Activated CD4-positive, alpha-beta memory T cell treated with anti-CD3 and anti-CD28 coated beads for 36 hours (primary cell): ENCODE measurements around the gene PTGDR2. TPM values are rescaled to one million over a fixed set of nuclear protein-coding genes. Genes with fewer than 3 reads are reported as not detected.

Experiments
- CTCF ChIA-PET: fragments of 350-600 bp; sonication (Branson Sonifier 250); formaldehyde crosslinking; loops from one replicate; lab custom pipeline; 2021; ENCODE audit warnings: antibody characterized with exemption, inconsistent platforms; lab: Charles Lee
- POLR2A ChIA-PET: fragments of 350-600 bp; sonication (Branson Sonifier 250); formaldehyde crosslinking; loops from one replicate; lab custom pipeline; 2021; ENCODE audit warnings: antibody characterized with exemption; lab: Charles Lee
- DNase-seq: peaks from one replicate; pipeline ENCODE4 v3.0.0-alpha.2; 2020
- H3K27ac Mint-ChIP-seq: one replicate; pipeline ENCODE4 v1.8.0; 2021; ENCODE audit warnings: mixed read lengths
- H3K27me3 Mint-ChIP-seq: one replicate; pipeline ENCODE4 v1.8.0; 2021; ENCODE audit warnings: mixed read lengths
- H3K36me3 Mint-ChIP-seq: one replicate; pipeline ENCODE4 v1.8.0; 2021; ENCODE audit warnings: mixed read lengths
- H3K4me1 Mint-ChIP-seq: one replicate; pipeline ENCODE4 v1.8.0; 2021; ENCODE audit warnings: low read depth, mixed read lengths
- H3K4me3 Mint-ChIP-seq: one replicate; pipeline ENCODE4 v1.8.0; 2021; ENCODE audit warnings: mild to moderate bottlenecking, mixed read lengths
- H3K9me3 Mint-ChIP-seq: one replicate; pipeline ENCODE4 v1.8.0; 2021; ENCODE audit warnings: mixed read lengths
- intact Hi-C: fragments of 100-400 bp; cut with micrococcal nuclease; formaldehyde crosslinking; loops from one replicate; pipeline ENCODE4 v1.15.1; 2023
- total RNA-seq, 2 experiments: library from RNA; stranded (reverse); gene quantifications; one replicate each; pipeline ENCODE4 v1.2.3, GENCODE V29; 2021

Gene PTGDR2
- total RNA-seq, 2 experiments from 2014 or later: 0.33 to 0.36 TPM

- Mint-ChIP-seq H3K9me3 (no peaks in the 10 kb centered on the region), H3K27me3 (no peaks in the 10 kb centered on the region), H3K4me1 (peaks cover 5% of the 10 kb centered on the region), H3K27ac (no peak overlapping the region), H3K4me3 (no peak overlapping the region), H3K36me3 (peaks cover 5% of the 10 kb centered on the region)
- intact Hi-C loops: no loop called here
- ChIA-PET CTCF (interaction anchor here (4.4 kb wide), 1 partner anchor 42 kb away, joined by 15 read pairs; no protein-coding TSS in a partner anchor), POLR2A (interaction anchor here (1.2 kb wide), 1 partner anchor 15 kb away, joined by 5 read pairs; no protein-coding TSS in a partner anchor)
- DNase-seq: no peak
Observed at GRCh38 chr11:60872961-60873524, 17.3 kb upstream of the PTGDR2 start.

GRCh38 chr11:60872124-60872960 lies 16.6 kb upstream of the PTGDR2 start:
- DNase-seq: no peak
- H3K27ac Mint-ChIP-seq: no peak overlapping the region
- intact Hi-C loops: no loop called here
- ChIA-PET POLR2A (interaction anchor here (1.2 kb wide), 1 partner anchor 15 kb away, joined by 5 read pairs; no protein-coding TSS in a partner anchor), CTCF (interaction anchor here (1.2 kb wide), 1 partner anchor 41 kb away, joined by 4 read pairs; no protein-coding TSS in a partner anchor)
- H3K36me3 Mint-ChIP-seq: no peaks in the 10 kb centered on the region
- peaks cover 5% of the 10 kb centered on the region for H3K4me1 Mint-ChIP-seq
- no peaks in the 10 kb centered on the region for H3K9me3 Mint-ChIP-seq
- no peak overlapping the region for H3K4me3 Mint-ChIP-seq
- H3K27me3 Mint-ChIP-seq: no peaks in the 10 kb centered on the region

DNA sequence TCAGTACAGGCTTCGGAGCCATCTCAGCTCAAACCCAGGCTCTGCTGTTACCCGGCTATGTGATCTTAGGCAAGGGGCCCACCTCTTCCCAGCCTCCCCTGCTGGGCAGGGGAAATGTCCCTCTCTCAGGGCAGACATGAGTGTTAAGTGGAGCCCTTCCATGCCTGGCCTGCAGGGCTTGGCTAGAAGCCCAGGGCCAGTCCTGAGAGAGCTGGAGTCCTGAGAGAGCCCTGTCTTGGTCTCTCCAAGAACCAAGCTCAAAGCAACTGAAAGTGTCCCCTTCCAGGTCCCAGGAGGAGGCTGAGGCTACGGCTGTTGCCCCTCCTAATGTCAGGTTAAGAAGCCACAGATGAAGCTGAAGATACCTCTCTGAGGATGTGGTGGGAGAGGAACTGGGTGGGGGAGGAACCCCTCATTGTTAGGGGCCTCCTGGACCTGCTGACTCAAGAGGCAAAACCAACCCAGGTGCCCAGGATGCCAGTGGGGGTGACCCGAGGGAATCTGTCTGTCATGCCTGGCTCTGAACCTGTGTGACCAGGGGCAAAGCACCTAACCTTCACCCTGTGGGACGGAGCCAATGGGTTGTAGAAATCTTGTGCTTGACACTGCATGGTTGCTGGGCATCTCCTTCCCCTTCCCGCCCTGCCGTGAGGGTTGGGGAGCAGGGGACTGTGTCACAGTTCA lies 15.8 kb upstream of the PTGDR2 start:
- POLR2A ChIA-PET: interaction anchor here (1.2 kb wide), 1 partner anchor 16 kb away, joined by 5 read pairs; no protein-coding TSS in a partner anchor
- intact Hi-C loops: no loop called here
- CTCF ChIA-PET: interaction anchor here (0.8 to 1.2 kb wide), 2 partner anchors 34 to 41 kb away, joined by 3 to 4 read pairs; no protein-coding TSS in a partner anchor
- H3K36me3 Mint-ChIP-seq: no peaks in the 10 kb centered on the region
- H3K9me3 Mint-ChIP-seq: no peaks in the 10 kb centered on the region
- no peak overlapping the region for H3K4me3 Mint-ChIP-seq
- no peak overlapping the region for H3K27ac Mint-ChIP-seq
- H3K4me1 Mint-ChIP-seq: peaks cover 5% of the 10 kb centered on the region
- no peaks in the 10 kb centered on the region for H3K27me3 Mint-ChIP-seq
- DNase-seq: no peak

DNA sequence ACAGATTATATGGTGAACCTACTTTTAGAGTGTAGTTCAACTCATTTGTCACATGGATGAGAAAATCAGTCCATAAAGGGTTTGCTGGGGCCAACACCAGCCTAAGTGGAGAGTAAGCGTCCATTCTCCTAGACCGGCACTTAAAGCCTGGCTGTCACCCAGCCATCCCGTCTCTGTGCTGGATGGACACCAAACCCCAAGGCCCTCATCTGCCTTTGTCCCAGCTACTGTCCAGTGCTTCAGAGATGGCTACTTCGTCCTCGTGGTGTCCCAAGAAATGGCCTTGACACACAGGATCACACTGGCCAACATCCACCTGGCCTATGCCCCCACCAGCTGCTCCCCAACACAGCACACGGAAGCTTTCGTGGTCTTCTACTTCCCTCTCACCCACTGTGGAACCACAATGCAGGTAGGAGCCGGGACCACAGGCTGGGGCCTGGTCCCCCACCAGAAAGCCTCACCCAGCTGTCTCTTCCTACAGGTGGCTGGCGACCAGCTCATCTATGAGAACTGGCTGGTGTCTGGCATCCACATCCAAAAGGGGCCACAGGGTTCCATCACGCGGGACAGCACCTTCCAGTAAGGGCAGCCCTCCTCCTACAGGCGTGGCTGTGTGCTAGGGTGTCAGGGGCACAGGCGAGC lies 15.1 kb upstream of the PTGDR2 start:
- intact Hi-C loops: no loop called here
- no peak for DNase-seq
- no peaks in the 10 kb centered on the region for H3K36me3 Mint-ChIP-seq
- no peaks in the 10 kb centered on the region for H3K27me3 Mint-ChIP-seq
- H3K4me3 Mint-ChIP-seq: no peak overlapping the region
- ChIA-PET POLR2A (no interaction called here), CTCF (interaction anchor here (0.8 to 1.2 kb wide), 2 partner anchors 33 to 40 kb away, joined by 3 to 4 read pairs; no protein-coding TSS in a partner anchor)
- H3K4me1 Mint-ChIP-seq: peaks cover 5% of the 10 kb centered on the region
- no peak overlapping the region for H3K27ac Mint-ChIP-seq
- H3K9me3 Mint-ChIP-seq: no peaks in the 10 kb centered on the region

- no peak for DNase-seq
- Mint-ChIP-seq H3K36me3 (no peaks in the 10 kb centered on the region), H3K9me3 (no peaks in the 10 kb centered on the region), H3K4me3 (no peak overlapping the region), H3K27me3 (no peaks in the 10 kb centered on the region), H3K27ac (no peak overlapping the region), H3K4me1 (peaks cover 5% of the 10 kb centered on the region)
- ChIA-PET CTCF (no interaction called here), POLR2A (no interaction called here)
- intact Hi-C loops: no loop called here
Observed at GRCh38 chr11:60870276-60870675, 14.5 kb upstream of the PTGDR2 start.

- Mint-ChIP-seq H3K27ac (no peak overlapping the region), H3K4me1 (peaks cover 5% of the 10 kb centered on the region), H3K36me3 (no peaks in the 10 kb centered on the region), H3K9me3 (no peaks in the 10 kb centered on the region), H3K27me3 (no peaks in the 10 kb centered on the region), H3K4me3 (no peak overlapping the region)
- CTCF ChIA-PET: interaction anchor here (1.2 to 2.1 kb wide), 2 partner anchors 18 to 39 kb away, joined by 3 to 8 read pairs; no protein-coding TSS in a partner anchor
- DNase-seq: no peak
- POLR2A ChIA-PET: no interaction called here
- intact Hi-C loops: no loop called here
Observed at GRCh38 chr11:60869451-60869825, 13.7 kb upstream of the PTGDR2 start.

DNA sequence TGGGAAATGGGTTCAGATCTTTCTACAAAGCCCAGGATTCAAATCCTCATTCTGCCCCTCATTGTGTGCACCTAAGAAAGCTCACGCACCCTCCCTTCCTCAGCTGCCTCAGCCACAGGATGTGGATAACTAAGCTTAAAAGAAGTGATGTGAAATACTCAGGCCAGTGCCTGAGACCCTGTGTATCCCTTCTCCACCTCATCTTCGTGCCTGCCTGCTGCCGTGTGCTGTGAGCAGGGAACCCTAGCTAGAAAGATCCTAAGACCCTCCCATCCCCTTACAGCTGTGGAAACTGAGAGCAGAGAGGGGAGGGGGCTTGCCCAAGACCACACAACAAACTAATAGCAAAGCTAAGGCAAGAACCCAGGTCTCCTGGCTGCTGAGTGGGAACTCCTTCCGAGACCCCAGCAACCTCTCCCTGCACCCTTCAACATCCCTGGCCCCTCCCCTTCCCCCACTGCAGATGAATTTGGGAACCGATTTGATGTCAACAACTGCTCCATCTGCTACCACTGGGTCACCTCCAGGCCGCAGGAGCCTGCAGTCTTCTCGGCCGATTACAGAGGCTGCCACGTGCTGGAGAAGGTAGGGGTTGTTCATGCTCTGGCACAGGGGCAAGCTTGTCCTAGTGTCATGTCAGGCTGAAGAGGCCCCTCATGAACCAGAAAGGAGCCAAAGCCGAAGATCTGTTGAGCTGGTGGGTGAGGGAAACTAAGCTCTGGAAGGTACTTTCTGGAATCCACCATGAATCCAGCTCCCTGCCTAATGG lies 13.1 kb upstream of the PTGDR2 start:
- H3K9me3 Mint-ChIP-seq: no peaks in the 10 kb centered on the region
- H3K27me3 Mint-ChIP-seq: no peaks in the 10 kb centered on the region
- POLR2A ChIA-PET: no interaction called here
- peaks cover 5% of the 10 kb centered on the region for H3K4me1 Mint-ChIP-seq
- H3K4me3 Mint-ChIP-seq: no peak overlapping the region
- intact Hi-C loops: no loop called here
- DNase-seq: no peak
- H3K36me3 Mint-ChIP-seq: no peaks in the 10 kb centered on the region
- H3K27ac Mint-ChIP-seq: no peak overlapping the region
- CTCF ChIA-PET: interaction anchor here (0.8 to 2.1 kb wide), 3 partner anchors 19 to 38 kb away, joined by 3 to 8 read pairs (median 3); no protein-coding TSS in a partner anchor

DNA sequence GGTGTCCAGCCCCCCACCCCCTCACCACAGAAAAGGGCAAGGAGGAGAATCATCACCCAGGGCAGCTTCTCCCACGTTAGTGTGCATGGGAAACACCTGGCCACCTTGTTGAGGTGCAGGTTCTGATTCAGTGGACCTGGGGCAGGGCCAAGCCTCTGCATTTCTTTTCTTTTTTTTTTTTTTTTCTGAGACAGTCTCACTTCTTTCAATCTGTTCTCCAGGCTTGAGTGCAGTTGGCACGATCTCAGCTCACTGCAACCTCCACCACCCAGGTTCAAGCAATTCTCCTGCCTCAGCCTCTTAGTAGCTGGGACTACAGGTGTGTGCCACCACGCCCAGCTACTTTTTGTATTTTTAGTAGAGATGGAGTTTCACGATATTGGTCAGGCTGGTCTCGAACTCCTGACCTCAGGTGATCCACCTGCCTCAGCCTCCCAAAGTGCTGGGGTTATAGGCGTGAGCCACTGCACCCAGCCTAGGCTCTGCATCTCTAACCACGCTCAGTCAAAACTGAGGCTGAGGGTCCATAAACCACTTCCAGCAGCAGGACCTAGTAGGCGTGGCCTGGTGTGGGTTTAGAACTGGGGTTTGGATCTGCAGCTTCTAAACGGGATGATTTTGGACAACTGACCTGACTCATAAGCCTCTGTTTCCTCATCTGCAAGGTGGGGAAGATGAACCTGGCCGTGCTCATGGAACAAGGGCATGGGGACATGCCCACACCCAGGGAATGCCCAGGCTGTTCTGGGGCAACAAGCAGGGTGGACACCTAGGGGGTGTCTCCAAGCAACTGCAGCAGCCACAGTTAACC lies 12.3 kb upstream of the PTGDR2 start:
- H3K36me3 Mint-ChIP-seq: no peaks in the 10 kb centered on the region
- H3K4me3 Mint-ChIP-seq: no peak overlapping the region
- POLR2A ChIA-PET: no interaction called here
- H3K4me1 Mint-ChIP-seq: peaks cover 3% of the 10 kb centered on the region
- H3K27me3 Mint-ChIP-seq: no peaks in the 10 kb centered on the region
- CTCF ChIA-PET: interaction anchor here (0.8 to 2.1 kb wide), 2 partner anchors 19 to 37 kb away, joined by 3 to 8 read pairs; no protein-coding TSS in a partner anchor
- intact Hi-C loops: no loop called here
- H3K27ac Mint-ChIP-seq: no peak overlapping the region
- DNase-seq: no peak
- H3K9me3 Mint-ChIP-seq: no peaks in the 10 kb centered on the region

GRCh38 chr11:60866911-60867870 lies 11.4 kb upstream of the PTGDR2 start, which contains the start of gene ZP1:
ZP1 (plus strand) TSS chr11:60867542; CDS start chr11:60867562, 20 bp downstream.
- CTCF ChIA-PET: interaction anchor here (0.7 to 2.1 kb wide), 2 partner anchors 37 to 70 kb away, joined by 3 to 8 read pairs; no protein-coding TSS in a partner anchor
- POLR2A ChIA-PET: no interaction called here
- Mint-ChIP-seq H3K27ac (no peak within 1 kb of the TSS), H3K36me3 (no peaks in the 10 kb centered on the region), H3K27me3 (no peaks in the 10 kb centered on the region), H3K9me3 (no peaks in the 10 kb centered on the region), H3K4me1 (no peaks in the 10 kb centered on the region), H3K4me3 (no peak within 1 kb of the TSS)
- intact Hi-C loops: no loop called here
- no peak for DNase-seq
